Heart right ventricle (tissue), 16 donors: ENCODE results near the gene GOSR2. TPM values are rescaled to one million over a fixed set of nuclear protein-coding genes. Genes with fewer than 3 reads are reported as not detected.
A peak's percentile ranks its signal among the peaks of the same experiment; 100 is the strongest.

ENCODE experiments used
- ATAC-seq, 8 donors: fragments of 200-7000 bp; cut with Tn5 transposase; one replicate each; pipeline ENCODE4 v1.9.1; 2020; ENCODE audit warnings: mild to moderate bottlenecking in 8 of 8, moderate library complexity in 8 of 8, moderate number of reproducible peaks in 1 of 8
- DNase-seq, 2 donors: peaks; one replicate each; pipeline ENCODE4 v3.0.0-alpha.2; 2020
- H3K27ac ChIP-seq, 10 donors: fragments of 200-600 bp; sonication (generic) in 2 of 10; one replicate each; pipeline versions ENCODE4 v1.5.0 to v1.8.0; 2020 to 2022; ENCODE audit warnings: mild to moderate bottlenecking in 3 of 10
- H3K27me3 ChIP-seq, 7 donors: fragments of 200-600 bp; one replicate each; pipeline ENCODE4 v1.8.0; 2021 to 2022; ENCODE audit warnings: mild to moderate bottlenecking in 2 of 7
- H3K36me3 ChIP-seq, 9 donors: fragments of 200-600 bp; sonication (generic) in 1 of 9; one replicate each; pipeline versions ENCODE4 v1.5.0 to v1.8.0; 2020 to 2022; ENCODE audit warnings: mild to moderate bottlenecking in 2 of 9
- H3K4me1 ChIP-seq, 9 donors: fragments of 200-600 bp; sonication (generic) in 1 of 9; one replicate each; pipeline versions ENCODE4 v1.5.0 to v1.8.0; 2020 to 2022; ENCODE audit warnings: mild to moderate bottlenecking in 4 of 9
- H3K4me3 ChIP-seq, 10 donors: fragments of 200-600 bp; sonication (generic) in 2 of 10; one replicate each; pipeline versions ENCODE4 v1.5.0 to v1.8.0; 2020 to 2022; ENCODE audit warnings: mild to moderate bottlenecking in 7 of 10, moderate library complexity in 2 of 10
- H3K9me3 ChIP-seq, 11 donors: fragments of 200-600 bp in 10 of 11; sonication (generic) in 2 of 11; one replicate each; pipeline versions ENCODE4 v1.5.0 to v1.8.0; 2013 to 2022; ENCODE audit warnings: mild to moderate bottlenecking in 2 of 11, control low read depth in 1 of 11, moderate library complexity in 1 of 11
- WGBS, 2 donors: extraction: QIAGEN DNeasy Blood & Tissue Kit; methylation state at CpG; one replicate each; pipeline ENCODE4 v1.1.7; 2013; ENCODE audit warnings: inconsistent platforms in 1 of 2; 5-methylcytosine and 5-hydroxymethylcytosine counted together
- intact Hi-C, 10 donors: fragments of 100-400 bp; cut with DNase I; formaldehyde crosslinking; loops; one replicate each; pipeline versions ENCODE4 v1.11.1 to v1.14.2; 2022
- polyA plus RNA-seq, 2 donors: library from polyadenylated mRNA; stranded (reverse); fragments of 200-250 nt; gene quantifications; one replicate each; pipeline ENCODE4 v1.2.3, GENCODE V29; 2013
- total RNA-seq, 10 donors: library from RNA; stranded (reverse); fragmentation: NEBNext Ultra II Directional in 3 of 10; extraction: Animal tissue kit (Norgen Biotek cat#: 25700) in 3 of 10; gene quantifications; one replicate each; pipeline versions ENCODE4 v1.2.1 to v1.2.4, GENCODE V29; 2021 to 2023
- TF ChIP-seq, protein P1 (sequence below), 9 donors: fragments of 200-600 bp; sonication (generic) in 2 of 9; IDR thresholded peaks; one replicate each; pipeline versions ENCODE4 v1.5.0 to v1.8.0; 2021 to 2022; ENCODE audit warnings: antibody characterized with exemption in 9 of 9, mild to moderate bottlenecking in 5 of 9, moderate library complexity in 1 of 9
- donor health status: Arrhythmogenic right ventricular cardiomyopathy.
- donor health status: ischemic (EF 13 %, LVEDD 7.1; RV severe dilation, severe dysfunction).
- donor health status: healthy with polysubstance abuse.
- donor health status: DM: no; HTN: yes; CAD: no.
- donor health status: DM: no; HTN: no; CAD: no.
- donor health status: ischemic (EF 25% LVEDD 6.9; RV normal size, moderate dysfunction).
- donor health status: ischemic (EF 25% LVEDD 5.7; RV mildly dilated, moderate dysfunction).
- donor health status: healthy.
- donor health status: DM: yes; HTN: yes; CAD: no.
- donor health status: Ischemic cardiomyopathy.
- donor health status: ischemic (EF 35%, LVEDD 5.7; RV mildly dilated, moderate dysfunction).
- donor health status: nonischemic (EF 11% LVEDD 7.7; RV severe dilation, severe dysfunction).
- donor health status: DM: yes; HTN: yes; CAD: no.
- donor health status: PGD.
- donor health status: ischemic (EF 29% LVEDD 5.4; RV normal size, mild dysfunction).
- donor health status: nonischemic (EF 23%, LVEDD 6.1; RV moderate dilation, normal function).

GOSR2 gene
- total and polyA plus RNA-seq, 12 donors, result 20.3 to 47.3 (median 40.0) TPM

GRCh38 chr17:46975287-46975686 lies 52.3 kb downstream of the GOSR2 start:
- H3K4me1 ChIP-seq, result peaks cover 5 to 38% (median 19%) of the 10 kb centered on the region in 9 donors
- H3K27me3 ChIP-seq, result peaks cover 0 to 43% (median 31%) of the 10 kb centered on the region in 7 donors
- 86 to 88% methylated on average over 4 of the region's 4 CpGs for WGBS, 2 donors
- intact Hi-C loops, result no loop called here
- no peak for DNase-seq
- ATAC-seq, result no peak
- TF ChIP-seq, protein P1, sequence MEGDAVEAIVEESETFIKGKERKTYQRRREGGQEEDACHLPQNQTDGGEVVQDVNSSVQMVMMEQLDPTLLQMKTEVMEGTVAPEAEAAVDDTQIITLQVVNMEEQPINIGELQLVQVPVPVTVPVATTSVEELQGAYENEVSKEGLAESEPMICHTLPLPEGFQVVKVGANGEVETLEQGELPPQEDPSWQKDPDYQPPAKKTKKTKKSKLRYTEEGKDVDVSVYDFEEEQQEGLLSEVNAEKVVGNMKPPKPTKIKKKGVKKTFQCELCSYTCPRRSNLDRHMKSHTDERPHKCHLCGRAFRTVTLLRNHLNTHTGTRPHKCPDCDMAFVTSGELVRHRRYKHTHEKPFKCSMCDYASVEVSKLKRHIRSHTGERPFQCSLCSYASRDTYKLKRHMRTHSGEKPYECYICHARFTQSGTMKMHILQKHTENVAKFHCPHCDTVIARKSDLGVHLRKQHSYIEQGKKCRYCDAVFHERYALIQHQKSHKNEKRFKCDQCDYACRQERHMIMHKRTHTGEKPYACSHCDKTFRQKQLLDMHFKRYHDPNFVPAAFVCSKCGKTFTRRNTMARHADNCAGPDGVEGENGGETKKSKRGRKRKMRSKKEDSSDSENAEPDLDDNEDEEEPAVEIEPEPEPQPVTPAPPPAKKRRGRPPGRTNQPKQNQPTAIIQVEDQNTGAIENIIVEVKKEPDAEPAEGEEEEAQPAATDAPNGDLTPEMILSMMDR (IDR thresholded peaks at IDR 0.05), result no peak
- no peaks in the 10 kb centered on the region for H3K9me3 ChIP-seq
- no peaks in the 10 kb centered on the region for H3K36me3 ChIP-seq
- H3K4me3 ChIP-seq, result no peak overlapping the region
- H3K27ac ChIP-seq, result no peak overlapping the region

- DNase-seq (no peak), ATAC-seq (no peak)
- Histone ChIP-seq H3K27ac (no peak overlapping the region), H3K4me1 (peaks cover 5 to 37% (median 19%) of the 10 kb centered on the region in 9 donors), H3K4me3 (no peak overlapping the region), H3K36me3 (no peaks in the 10 kb centered on the region), H3K27me3 (peaks cover 0 to 51% (median 31%) of the 10 kb centered on the region in 7 donors), H3K9me3 (no peaks in the 10 kb centered on the region)
- intact Hi-C loops, result no loop called here
- WGBS, 2 donors, result 62 to 69% methylated on average over 14 of the region's 14 CpGs
- TF ChIP-seq, protein P1 (IDR thresholded peaks at IDR 0.05), result no peak
These were observed 53.8 kb downstream of the GOSR2 start for GRCh38 chr17:46976626-46977270.

GRCh38 chr17:46977348-46977747 lies 54.4 kb downstream of the GOSR2 start:
- Histone ChIP-seq H3K36me3 (no peaks in the 10 kb centered on the region), H3K9me3 (no peaks in the 10 kb centered on the region), H3K27ac (no peak overlapping the region), H3K27me3 (peaks cover 0 to 51% (median 31%) of the 10 kb centered on the region in 7 donors), H3K4me1 (peaks cover 5 to 31% (median 19%) of the 10 kb centered on the region in 9 donors), H3K4me3 (peak overlapping the region in 1 of 10 donors; percentile 63)
- DNase-seq (no peak), ATAC-seq (peak in 4 of 8 donors; percentile 23 to 60 (median 55))
- TF ChIP-seq, protein P1 (IDR thresholded peaks at IDR 0.05), result peak in 2 of 9 donors; percentile 6
- intact Hi-C loops, result no loop called here
- whole genome bisulfite sequencing, 2 donors, result 40 to 49% methylated on average over 7 of the region's 7 CpGs

- H3K4me3 ChIP-seq, result peak overlapping the region; percentile 49 to 66 (median 59)
- no peak overlapping the region for H3K27ac ChIP-seq
- ATAC-seq (no peak), DNase-seq (no peak)
- H3K27me3 ChIP-seq, result peaks cover 0 to 51% (median 31%) of the 10 kb centered on the region in 7 donors
- H3K36me3 ChIP-seq, result no peaks in the 10 kb centered on the region
- intact Hi-C loops, result no loop called here
- 11 to 13% methylated on average over 36 of the region's 36 CpGs for WGBS, 2 donors
- peaks cover 5 to 30% (median 19%) of the 10 kb centered on the region in 9 donors for H3K4me1 ChIP-seq
- TF ChIP-seq, protein P1 (IDR thresholded peaks at IDR 0.05), result peak in 1 of 9 donors; percentile 4
- no peaks in the 10 kb centered on the region for H3K9me3 ChIP-seq
These were observed 55.0 kb downstream of the GOSR2 start for GRCh38 chr17:46977750-46978488.
